Stomach (tissue), 4 donors: ENCODE results near the gene TNNI2.

Source experiments
- POLR2AphosphoS5 ChIP-seq, 3 donors: sonication (generic); formaldehyde crosslinking; IDR thresholded peaks; one replicate each; pipeline ENCODE4 v1.6.1; 2016; ENCODE audit warnings: antibody characterized with exemption in 3 of 3
- TF ChIP-seq, protein P1 (sequence below), 7 experiments: fragments of 450-650 bp in 4 of 7; fragments of 200-600 bp in 3 of 7; sonication (generic) in 3 of 7; IDR thresholded peaks; one replicate each; pipeline ENCODE4 v1.5.1; 2016 to 2019; ENCODE audit warnings: antibody characterized with exemption in 7 of 7, control low read depth in 2 of 7, mild to moderate bottlenecking in 1 of 7

DNA sequence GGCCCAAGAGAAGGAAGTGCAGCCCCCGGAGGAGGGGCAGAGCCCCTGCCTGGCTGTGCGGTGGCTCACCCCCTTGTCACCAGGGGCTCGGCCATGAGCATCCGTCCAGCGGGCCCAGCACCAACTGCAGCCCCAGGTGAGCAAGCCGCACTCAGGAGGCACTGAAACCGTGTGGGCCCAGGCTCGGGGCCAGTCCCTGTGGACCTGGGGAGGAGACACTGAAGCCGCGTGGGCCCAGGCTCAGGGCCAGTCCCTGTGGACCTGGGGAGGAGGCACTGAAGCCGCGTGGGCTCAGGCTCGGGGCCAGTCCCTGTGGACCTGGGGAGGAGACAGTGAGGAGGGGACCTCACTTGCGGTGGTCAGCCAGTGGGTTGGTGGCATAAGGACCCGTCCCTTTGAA, 28.0 kb downstream of the TNNI2 start:
- TF ChIP-seq, protein P1, sequence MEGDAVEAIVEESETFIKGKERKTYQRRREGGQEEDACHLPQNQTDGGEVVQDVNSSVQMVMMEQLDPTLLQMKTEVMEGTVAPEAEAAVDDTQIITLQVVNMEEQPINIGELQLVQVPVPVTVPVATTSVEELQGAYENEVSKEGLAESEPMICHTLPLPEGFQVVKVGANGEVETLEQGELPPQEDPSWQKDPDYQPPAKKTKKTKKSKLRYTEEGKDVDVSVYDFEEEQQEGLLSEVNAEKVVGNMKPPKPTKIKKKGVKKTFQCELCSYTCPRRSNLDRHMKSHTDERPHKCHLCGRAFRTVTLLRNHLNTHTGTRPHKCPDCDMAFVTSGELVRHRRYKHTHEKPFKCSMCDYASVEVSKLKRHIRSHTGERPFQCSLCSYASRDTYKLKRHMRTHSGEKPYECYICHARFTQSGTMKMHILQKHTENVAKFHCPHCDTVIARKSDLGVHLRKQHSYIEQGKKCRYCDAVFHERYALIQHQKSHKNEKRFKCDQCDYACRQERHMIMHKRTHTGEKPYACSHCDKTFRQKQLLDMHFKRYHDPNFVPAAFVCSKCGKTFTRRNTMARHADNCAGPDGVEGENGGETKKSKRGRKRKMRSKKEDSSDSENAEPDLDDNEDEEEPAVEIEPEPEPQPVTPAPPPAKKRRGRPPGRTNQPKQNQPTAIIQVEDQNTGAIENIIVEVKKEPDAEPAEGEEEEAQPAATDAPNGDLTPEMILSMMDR (IDR thresholded peaks at IDR 0.05), result no peak
- TF ChIP-seq POLR2AphosphoS5 (IDR thresholded peaks at IDR 0.05), result no peak
